CD14-positive monocyte (primary cell): ENCODE measurements around the gene SNX30. TPM values are rescaled to one million over a fixed set of nuclear protein-coding genes. Genes with fewer than 3 reads are reported as not detected.

Experiments
- DNase-seq, 3 donors: peaks; one replicate each; pipeline ENCODE4 v3.0.0-alpha.2; 2011 to 2022
- H2AFZ ChIP-seq: 2 replicates; pipeline ENCODE4 v1.6.0; 2012; ENCODE audit warnings: mild to moderate bottlenecking, low read depth, low read length, inconsistent platforms; ENCODE audit not compliant: insufficient read depth, poor library complexity, severe bottlenecking
- H3K27ac ChIP-seq, 2 donors: 1 replicate in 1 of 2; 2 replicates in 1 of 2; pipeline ENCODE4 v1.5.1; 2012 to 2013; ENCODE audit warnings: low read length in 2 of 2, control low read depth in 1 of 2, inconsistent platforms in 1 of 2, low read depth in 1 of 2, mild to moderate bottlenecking in 1 of 2
- H3K27me3 ChIP-seq, 2 donors: one replicate each; pipeline versions ENCODE4 v1.6.0 to v1.6.1; 2011 to 2013; ENCODE audit warnings: low read length in 2 of 2; ENCODE audit not compliant: control insufficient read depth in 2 of 2, insufficient read depth in 2 of 2
- H3K36me3 ChIP-seq, 2 donors: replicated peaks in 1 of 2; 1 replicate in 1 of 2; 2 replicates in 1 of 2; pipeline versions ENCODE4 v1.5.1 to v1.6.1; 2012 to 2013; ENCODE audit warnings: low read length in 2 of 2, control low read depth in 1 of 2, inconsistent platforms in 1 of 2, mild to moderate bottlenecking in 1 of 2; ENCODE audit not compliant: insufficient read depth in 2 of 2, control insufficient read depth in 1 of 2
- H3K4me1 ChIP-seq, 2 donors: 1 replicate in 1 of 2; 2 replicates in 1 of 2; pipeline versions ENCODE4 v1.5.1 to v1.6.1; 2012 to 2013; ENCODE audit warnings: low read length in 2 of 2, control low read depth in 1 of 2, inconsistent platforms in 1 of 2, mild to moderate bottlenecking in 1 of 2, moderate library complexity in 1 of 2; ENCODE audit not compliant: insufficient read depth in 2 of 2, control insufficient read depth in 1 of 2
- H3K4me2 ChIP-seq: replicated peaks from 2 replicates; pipeline ENCODE3; 2012; ENCODE audit warnings: low read length, moderate library complexity, mild to moderate bottlenecking; ENCODE audit not compliant: poor library complexity, severe bottlenecking; ENCODE audit errors: extremely low read depth
- H3K4me3 ChIP-seq, 3 experiments: fragments of 200-600 bp in 1 of 3; sonication (generic) in 1 of 3; replicated peaks in 1 of 3; 1 replicate in 2 of 3; 2 replicates in 1 of 3; pipeline ENCODE4 v1.5.1; 2011 to 2013; ENCODE audit warnings: low read length in 3 of 3, mild to moderate bottlenecking in 3 of 3, control low read depth in 2 of 3, low read depth in 2 of 3, inconsistent platforms in 1 of 3, moderate library complexity in 1 of 3
- H3K79me2 ChIP-seq: 2 replicates; pipeline ENCODE4 v1.6.0; 2012; ENCODE audit warnings: mild to moderate bottlenecking, control low read depth, inconsistent platforms, low read length, moderate library complexity; ENCODE audit not compliant: insufficient read depth
- H3K9ac ChIP-seq: 2 replicates; pipeline ENCODE4 v1.6.0; 2017; ENCODE audit warnings: low read length, mild to moderate bottlenecking; ENCODE audit not compliant: insufficient read depth, poor library complexity, severe bottlenecking
- H3K9me3 ChIP-seq, 2 donors: replicated peaks in 1 of 2; 1 replicate in 1 of 2; 2 replicates in 1 of 2; pipeline versions ENCODE4 v1.5.1 to v1.6.1; 2012 to 2013; ENCODE audit warnings: low read length in 2 of 2, control low read depth in 1 of 2; ENCODE audit not compliant: control insufficient read depth in 1 of 2, insufficient read depth in 1 of 2
- H4K20me1 ChIP-seq: 2 replicates; pipeline ENCODE4 v1.6.0; 2012; ENCODE audit warnings: mild to moderate bottlenecking, low read length, control low read depth, moderate library complexity; ENCODE audit not compliant: insufficient read depth
- H3K27ac Mint-ChIP-seq, 7 donors: one replicate each; pipeline ENCODE4 v1.8.0; 2020; ENCODE audit warnings: mild to moderate bottlenecking in 7 of 7, mixed read lengths in 7 of 7, moderate library complexity in 6 of 7, inconsistent platforms in 2 of 7
- H3K27me3 Mint-ChIP-seq, 3 donors: one replicate each; pipeline ENCODE4 v1.8.0; 2021 to 2022; ENCODE audit warnings: low read depth in 3 of 3, mild to moderate bottlenecking in 3 of 3, mixed read lengths in 3 of 3, moderate library complexity in 3 of 3, inconsistent platforms in 1 of 3
- H3K36me3 Mint-ChIP-seq, 2 donors: one replicate each; pipeline ENCODE4 v1.8.0; 2020; ENCODE audit warnings: mixed read lengths in 2 of 2, inconsistent platforms in 1 of 2, mild to moderate bottlenecking in 1 of 2
- H3K4me1 Mint-ChIP-seq: one replicate; pipeline ENCODE4 v1.8.0; 2020; ENCODE audit warnings: mild to moderate bottlenecking, mixed read lengths
- H3K4me3 Mint-ChIP-seq, 2 donors: one replicate each; pipeline ENCODE4 v1.8.0; 2020; ENCODE audit warnings: mild to moderate bottlenecking in 2 of 2, mixed read lengths in 2 of 2, moderate library complexity in 1 of 2
- H3K9me3 Mint-ChIP-seq, 7 donors: one replicate each; pipeline ENCODE4 v1.8.0; 2020 to 2022; ENCODE audit warnings: mixed read lengths in 7 of 7, mild to moderate bottlenecking in 6 of 7, moderate library complexity in 6 of 7, inconsistent platforms in 2 of 7
- WGBS: methylation state at CpG from one replicate; pipeline ENCODE4 v1.1.5; 2013; ENCODE audit warnings: missing lambda C conversion rate; ENCODE audit not compliant: insufficient coverage; 5-methylcytosine and 5-hydroxymethylcytosine counted together
- intact Hi-C, 2 donors: fragments of 100-400 bp; cut with micrococcal nuclease; formaldehyde crosslinking; loops; one replicate each; pipeline versions ENCODE4 v1.15.0 to v1.15.1; 2023
- polyA plus RNA-seq, 3 donors: library from polyadenylated mRNA; depleted of rRNA in 1 of 3; unstranded in 2 of 3; stranded (reverse) in 1 of 3; fragments of 300-500 nt in 2 of 3; fragments of >200 nt in 1 of 3; fragmentation: Illumina TruSeq in 2 of 3; gene quantifications; 1 replicate in 2 of 3; 2 replicates in 1 of 3; pipeline ENCODE4 v1.2.3, GENCODE V29; 2012 to 2021
- TF ChIP-seq, protein P1 (sequence below): fragments of 200-600 bp; IDR thresholded peaks from one replicate; pipeline ENCODE4 v1.8.0; 2022; ENCODE audit warnings: antibody characterized with exemption, mild to moderate bottlenecking

Gene SNX30
- polyA plus RNA-seq, 3 donors: 10.3 to 31.3 (median 10.4) TPM

GRCh38 chr9:112719241-112719691 is 31.3 kb upstream of the SNX30 start:
- no peak overlapping the region for H3K9ac ChIP-seq
- no peak overlapping the region for H3K4me3 Mint-ChIP-seq
- H3K27me3 ChIP-seq: no peaks in the 10 kb centered on the region
- TF ChIP-seq, protein P1, sequence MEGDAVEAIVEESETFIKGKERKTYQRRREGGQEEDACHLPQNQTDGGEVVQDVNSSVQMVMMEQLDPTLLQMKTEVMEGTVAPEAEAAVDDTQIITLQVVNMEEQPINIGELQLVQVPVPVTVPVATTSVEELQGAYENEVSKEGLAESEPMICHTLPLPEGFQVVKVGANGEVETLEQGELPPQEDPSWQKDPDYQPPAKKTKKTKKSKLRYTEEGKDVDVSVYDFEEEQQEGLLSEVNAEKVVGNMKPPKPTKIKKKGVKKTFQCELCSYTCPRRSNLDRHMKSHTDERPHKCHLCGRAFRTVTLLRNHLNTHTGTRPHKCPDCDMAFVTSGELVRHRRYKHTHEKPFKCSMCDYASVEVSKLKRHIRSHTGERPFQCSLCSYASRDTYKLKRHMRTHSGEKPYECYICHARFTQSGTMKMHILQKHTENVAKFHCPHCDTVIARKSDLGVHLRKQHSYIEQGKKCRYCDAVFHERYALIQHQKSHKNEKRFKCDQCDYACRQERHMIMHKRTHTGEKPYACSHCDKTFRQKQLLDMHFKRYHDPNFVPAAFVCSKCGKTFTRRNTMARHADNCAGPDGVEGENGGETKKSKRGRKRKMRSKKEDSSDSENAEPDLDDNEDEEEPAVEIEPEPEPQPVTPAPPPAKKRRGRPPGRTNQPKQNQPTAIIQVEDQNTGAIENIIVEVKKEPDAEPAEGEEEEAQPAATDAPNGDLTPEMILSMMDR: no peak
- peaks cover 11 to 12% of the 10 kb centered on the region in 2 donors for H3K4me1 ChIP-seq
- no peak overlapping the region for H2AFZ ChIP-seq
- H3K9me3 Mint-ChIP-seq: no peaks in the 10 kb centered on the region
- no peak overlapping the region for H3K27ac ChIP-seq
- no peak overlapping the region for H3K27ac Mint-ChIP-seq
- peaks cover 6% of the 10 kb centered on the region for H3K4me1 Mint-ChIP-seq
- peaks cover 0 to 7% of the 10 kb centered on the region in 2 donors for H3K36me3 ChIP-seq
- no peaks in the 10 kb centered on the region for H3K27me3 Mint-ChIP-seq
- WGBS: 100% methylated on average over 1 of the region's 1 CpG
- intact Hi-C loops: loop anchor here (2.0 to 10.0 kb wide), 3 partner anchors 32 to 176 kb away; partner anchors contain the start of genes SNX30 (in 2 of the 2) and SLC46A2 (in 1 of the 2)
- no peak overlapping the region for H3K4me2 ChIP-seq
- no peak for DNase-seq
- no peaks in the 10 kb centered on the region for H3K9me3 ChIP-seq
- no peak overlapping the region for H3K4me3 ChIP-seq
- H3K36me3 Mint-ChIP-seq: peaks cover 2 to 12% of the 10 kb centered on the region in 2 donors
- H4K20me1 ChIP-seq: no peaks in the 10 kb centered on the region
- peaks cover 33% of the 10 kb centered on the region for H3K79me2 ChIP-seq

DNA sequence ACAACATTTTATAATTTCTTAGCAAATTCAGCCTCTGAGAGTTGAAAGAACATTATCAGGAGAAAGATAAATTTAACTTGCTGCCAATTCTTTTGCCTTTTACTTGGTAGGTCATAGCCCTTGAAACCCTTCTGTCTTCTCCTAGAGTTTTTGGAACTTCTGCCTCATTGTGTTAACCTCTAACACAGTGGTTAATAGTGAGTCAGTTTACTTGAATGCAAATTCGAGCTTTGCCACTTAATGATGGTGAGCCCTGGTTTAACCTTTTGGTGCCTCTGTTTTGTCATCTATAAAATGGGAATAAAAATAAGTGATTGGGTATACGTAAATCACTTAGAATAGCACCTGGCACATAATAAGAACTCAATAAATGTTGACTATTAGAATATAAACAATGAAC is 30.9 kb upstream of the SNX30 start:
- H3K79me2 ChIP-seq: peaks cover 30% of the 10 kb centered on the region
- H3K4me2 ChIP-seq: no peak overlapping the region
- TF ChIP-seq, protein P1: no peak
- no peak for DNase-seq
- H3K36me3 Mint-ChIP-seq: peaks cover 0 to 12% of the 10 kb centered on the region in 2 donors
- intact Hi-C loops: loop anchor here (2.0 to 10.0 kb wide), 3 partner anchors 31 to 175 kb away; partner anchors contain the start of genes SNX30 (in 2 of the 2) and SLC46A2 (in 1 of the 2)
- H3K4me1 ChIP-seq: peaks cover 11 to 12% of the 10 kb centered on the region in 2 donors
- peaks cover 0 to 5% of the 10 kb centered on the region in 2 donors for H3K36me3 ChIP-seq
- no peaks in the 10 kb centered on the region for H3K27me3 ChIP-seq
- no CpG with 5 or more reads among the region's 2 CpGs for WGBS
- no peak overlapping the region for H2AFZ ChIP-seq
- H3K9ac ChIP-seq: no peak overlapping the region
- H4K20me1 ChIP-seq: no peaks in the 10 kb centered on the region
- H3K27ac Mint-ChIP-seq: no peak overlapping the region
- H3K4me3 ChIP-seq: no peak overlapping the region
- peaks cover 6% of the 10 kb centered on the region for H3K4me1 Mint-ChIP-seq
- H3K4me3 Mint-ChIP-seq: no peak overlapping the region
- H3K27ac ChIP-seq: no peak overlapping the region
- H3K9me3 ChIP-seq: no peaks in the 10 kb centered on the region
- H3K9me3 Mint-ChIP-seq: no peaks in the 10 kb centered on the region
- no peaks in the 10 kb centered on the region for H3K27me3 Mint-ChIP-seq
